ENCODE data around the gene MMP14.
A peak's percentile ranks its signal among the peaks of the same experiment; 100 is the strongest.
"Not testable (repeated sequence)": the region's sequence is repeated elsewhere in the genome, so short reads cannot be mapped to it uniquely, and the experiment has no call there.

The MMP14 gene

DNA sequence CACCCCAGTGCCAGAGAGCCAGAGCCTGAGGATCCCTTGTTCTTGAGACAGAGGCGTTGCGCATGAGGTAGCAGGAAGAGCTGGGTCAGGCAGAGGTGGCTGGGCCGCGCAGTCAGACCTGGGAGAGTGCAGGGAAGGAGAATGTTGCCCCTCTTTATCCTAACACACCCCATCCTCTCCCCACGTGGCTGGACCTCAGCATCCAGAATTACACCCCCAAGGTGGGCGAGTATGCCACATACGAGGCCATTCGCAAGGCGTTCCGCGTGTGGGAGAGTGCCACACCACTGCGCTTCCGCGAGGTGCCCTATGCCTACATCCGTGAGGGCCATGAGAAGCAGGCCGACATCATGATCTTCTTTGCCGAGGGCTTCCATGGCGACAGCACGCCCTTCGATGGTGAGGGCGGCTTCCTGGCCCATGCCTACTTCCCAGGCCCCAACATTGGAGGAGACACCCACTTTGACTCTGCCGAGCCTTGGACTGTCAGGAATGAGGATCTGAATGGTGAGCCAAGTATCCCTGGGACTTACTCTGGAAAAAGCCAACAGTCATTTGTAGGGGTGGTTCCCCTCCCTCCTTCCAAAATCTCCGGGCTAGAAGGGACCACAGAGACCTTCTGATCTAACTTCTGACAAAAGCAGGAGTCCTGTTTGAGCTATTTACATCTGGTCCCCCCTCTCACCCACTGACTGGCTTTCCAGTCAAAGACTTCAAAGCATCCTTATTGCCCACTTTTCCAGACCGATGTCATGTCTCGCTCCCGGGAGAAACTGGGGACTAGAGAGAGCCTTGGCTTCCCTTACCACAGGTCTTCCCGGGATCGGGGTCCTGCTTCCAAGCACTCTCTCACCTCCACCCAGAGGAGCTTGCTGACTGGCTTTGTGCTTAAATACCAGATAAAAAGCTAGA lies 6.1 kb downstream of the MMP14 start:
- no peak for DNase-seq

- no peak for DNase-seq
Observed at GRCh38 chr14:22843123-22843925, 6.9 kb downstream of the MMP14 start.

- DNase-seq, result no peak
Observed at GRCh38 chr14:22844221-22845102, 8.1 kb downstream of the MMP14 start.

- DNase-seq, result no peak
Observed at GRCh38 chr14:22845103-22845394, 8.7 kb downstream of the MMP14 start.

GRCh38 chr14:22845821-22846625 lies 9.6 kb downstream of the MMP14 start:
- DNase-seq, result no peak

DNA sequence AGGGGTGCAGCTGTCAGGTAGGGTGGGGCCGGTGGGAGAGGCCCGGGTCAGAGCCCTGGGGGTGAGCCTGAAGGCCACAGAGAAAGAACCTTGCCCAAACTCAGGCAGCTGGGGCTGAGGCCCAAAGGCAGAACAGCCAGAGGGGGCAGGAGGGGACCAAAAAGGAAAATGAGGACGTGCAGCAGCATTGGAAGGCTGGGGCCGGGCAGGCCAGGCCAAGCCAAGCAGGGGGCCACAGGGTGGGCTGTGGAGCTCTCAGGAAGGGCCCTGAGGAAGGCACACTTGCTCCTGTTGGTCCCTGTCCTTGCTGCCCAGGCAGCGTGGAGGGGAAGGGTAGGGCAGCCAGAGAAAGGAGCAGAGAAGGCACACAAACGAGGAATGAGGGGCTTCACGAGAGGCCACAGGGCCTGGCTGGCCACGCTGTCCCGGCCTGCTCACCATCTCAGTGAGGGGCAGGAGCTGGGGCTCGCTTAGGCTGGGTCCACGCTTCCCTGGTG lies 10.5 kb downstream of the MMP14 start:
- DNase-seq, result no peak

DNA sequence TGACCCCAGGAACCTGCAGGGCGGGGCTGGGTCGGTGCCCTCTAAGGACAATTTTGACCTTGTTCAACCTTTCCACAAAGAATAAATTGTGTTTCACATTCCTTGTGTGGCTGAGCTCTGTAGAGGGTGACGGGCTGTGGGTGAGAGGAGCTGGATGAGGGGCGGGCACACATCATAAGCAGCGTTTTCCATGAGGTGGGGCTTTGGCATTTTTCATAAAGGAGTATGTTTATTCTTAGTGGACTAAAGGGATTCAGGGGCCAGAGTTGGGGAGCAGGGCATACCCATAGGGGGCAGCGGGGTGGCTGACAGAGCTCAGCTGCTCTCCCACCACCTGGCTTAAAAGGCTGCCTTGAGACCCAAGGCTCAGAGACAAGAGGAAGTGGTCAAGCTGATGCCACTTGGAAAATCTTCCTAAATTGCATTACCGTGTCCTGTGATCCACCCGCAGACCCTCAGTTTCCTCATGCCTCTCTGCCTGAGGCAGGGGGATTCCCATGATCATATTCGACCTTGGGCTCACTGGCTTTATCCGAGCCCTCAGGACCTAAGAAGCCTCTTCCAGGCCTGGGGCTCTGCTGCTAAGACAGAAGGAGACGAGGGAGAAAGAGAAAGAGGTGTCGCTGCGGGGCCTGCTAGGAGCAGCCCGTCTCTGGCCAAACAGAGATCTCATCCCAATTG lies 11.4 kb downstream of the MMP14 start:
- no peak for DNase-seq

GRCh38 chr14:22848351-22849164 lies 12.2 kb downstream of the MMP14 start:
- no peak for DNase-seq

DNA sequence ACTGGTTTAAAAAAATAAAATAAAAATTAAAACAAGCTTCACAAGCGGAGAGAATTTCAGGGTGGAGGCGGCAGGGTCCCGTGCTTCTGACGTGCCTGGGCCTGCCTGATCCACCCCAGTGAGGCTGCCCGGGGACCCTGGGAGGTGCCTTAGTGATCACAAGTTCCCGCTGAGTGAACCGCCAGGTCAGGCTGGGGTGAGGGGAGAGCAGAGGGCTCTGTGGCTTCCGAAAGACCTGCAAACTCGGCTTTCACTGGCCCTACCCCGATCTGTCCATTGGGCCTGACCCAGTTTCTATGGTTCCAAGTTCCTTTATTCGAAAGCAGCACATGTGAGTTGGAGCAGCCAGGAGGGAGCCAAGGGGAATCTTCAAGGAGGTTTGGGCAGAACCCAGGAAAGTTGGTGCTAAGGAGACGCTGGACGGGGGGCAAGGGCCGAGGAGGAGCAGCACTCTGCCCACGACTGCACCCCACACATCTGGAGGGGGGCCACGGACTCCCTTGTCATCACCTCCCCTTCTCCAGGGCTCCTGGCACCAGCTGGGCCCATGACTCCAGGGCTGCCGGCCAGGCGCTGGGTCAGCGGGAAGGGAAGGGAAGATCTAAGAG lies 12.9 kb downstream of the MMP14 start:
- DNase-seq, result no peak

DNA sequence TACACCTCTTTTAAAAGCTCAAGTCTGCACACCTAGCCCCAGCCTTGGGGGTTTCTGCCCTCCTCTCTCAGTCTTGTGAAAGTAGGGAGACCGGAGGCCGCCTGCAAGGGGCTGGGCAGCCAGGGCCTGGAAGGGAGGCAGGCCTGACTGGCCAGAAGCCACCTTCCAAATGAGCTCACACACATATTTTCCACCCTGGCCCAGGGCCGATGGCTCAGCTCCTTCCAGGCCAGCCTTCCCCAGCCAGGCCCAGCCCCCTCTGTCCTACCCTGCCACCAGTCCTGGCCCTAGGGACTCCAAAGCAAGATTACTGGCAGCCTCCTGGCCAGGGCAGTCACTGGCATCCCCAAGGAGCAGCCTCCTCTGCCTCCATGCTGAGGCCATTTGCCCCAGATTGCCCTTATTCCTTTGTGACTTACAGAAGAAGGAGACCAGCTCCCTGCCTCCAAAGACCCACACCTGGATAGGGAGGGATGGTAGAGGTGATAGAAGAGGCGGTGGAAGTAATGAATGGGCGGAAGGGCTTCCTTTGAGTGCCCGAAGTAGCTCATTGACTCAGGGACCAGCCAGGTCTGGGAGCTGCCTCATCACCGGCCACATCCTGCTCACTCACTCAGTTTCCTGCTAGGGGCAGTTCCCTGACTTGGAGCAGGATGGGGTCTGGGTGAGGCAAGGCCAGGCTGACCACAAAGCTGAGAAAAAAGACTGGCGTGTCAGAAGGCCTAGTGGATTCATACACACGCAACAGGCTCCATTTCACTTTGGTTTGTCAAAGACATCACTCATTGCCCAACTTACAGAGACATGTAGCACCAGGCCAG lies 14.8 kb downstream of the MMP14 start:
- DNase-seq, result no peak

DNA sequence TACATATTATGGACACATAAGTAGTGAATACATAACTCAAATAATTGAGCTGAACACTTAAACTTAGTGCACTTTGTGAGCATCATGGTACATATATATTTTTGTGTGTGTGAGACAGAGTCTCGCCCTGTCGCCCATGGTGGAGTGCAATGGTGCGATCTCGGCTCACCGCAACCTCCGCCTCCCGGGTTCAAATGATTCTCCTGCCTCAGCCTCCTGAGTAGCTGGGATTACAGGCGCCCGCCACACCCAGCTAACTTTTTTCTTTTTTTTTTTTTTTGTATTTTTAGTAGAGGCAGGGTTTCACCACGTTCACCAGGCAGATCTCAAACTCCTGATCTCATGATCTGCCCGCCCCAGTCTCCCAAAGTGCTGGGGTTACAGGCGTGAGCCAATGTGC lies 15.8 kb downstream of the MMP14 start:
- DNase-seq, result not testable (repeated sequence)

DNA sequence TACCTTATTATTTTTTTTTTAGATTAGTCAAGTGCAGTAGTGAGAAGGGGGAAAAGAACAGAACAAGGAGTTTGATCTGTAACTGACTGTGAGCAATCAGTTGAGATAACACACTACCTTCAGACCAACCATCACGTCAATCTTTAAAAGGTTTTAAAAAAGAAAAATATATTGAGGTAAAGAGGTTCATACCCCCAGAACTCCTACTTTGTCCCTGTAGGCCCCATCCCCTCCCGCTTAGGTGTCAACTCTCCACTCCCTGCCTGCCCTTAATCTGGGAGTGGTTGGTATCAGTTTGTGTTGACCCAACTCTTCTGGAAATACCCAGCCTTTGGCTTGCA lies 16.2 kb downstream of the MMP14 start:
- no peak for DNase-seq

DNA sequence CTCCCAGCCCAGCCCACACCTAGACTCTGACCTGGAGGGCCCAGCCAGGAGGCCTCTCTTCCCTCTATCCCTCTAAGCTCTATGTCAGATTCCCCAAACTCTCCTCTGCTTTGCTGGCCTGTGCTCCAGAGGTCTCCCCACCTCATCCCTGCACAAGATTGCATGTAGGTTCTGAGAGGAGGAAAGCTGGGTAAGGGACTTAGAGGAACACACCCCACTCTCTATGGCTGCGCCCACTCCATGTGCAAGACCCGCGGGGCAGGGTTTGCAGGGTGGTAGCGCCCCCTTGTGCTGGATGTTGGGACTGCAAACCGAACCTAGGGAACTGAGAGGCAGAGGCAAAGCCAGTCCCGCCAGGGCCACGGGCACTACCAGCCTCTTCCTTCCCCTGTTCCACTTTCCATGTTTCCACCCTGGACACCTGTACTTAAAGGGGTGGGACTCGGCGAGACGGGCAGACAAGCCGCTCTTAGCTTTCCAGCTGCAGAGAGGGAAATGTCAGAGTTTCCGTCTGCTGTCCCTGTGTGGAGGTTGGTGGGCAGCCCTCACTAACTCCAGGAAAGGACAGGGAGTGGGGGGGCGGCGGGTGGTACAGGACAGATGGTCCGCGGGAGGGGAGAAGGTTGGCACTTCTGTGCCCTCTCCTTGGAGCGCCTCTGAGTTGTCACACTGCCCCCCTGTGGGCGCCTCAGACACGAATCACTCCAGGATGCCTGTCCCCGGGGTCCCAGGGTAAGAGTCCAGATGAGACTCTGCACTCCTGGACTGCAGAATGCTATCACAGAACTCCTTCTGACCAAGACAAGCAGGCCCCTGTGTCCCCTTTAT lies 16.8 kb downstream of the MMP14 start:
- peak; percentile 82 for DNase-seq

- DNase-seq, result not testable (repeated sequence)
Observed at GRCh38 chr14:22854296-22854695, 17.9 kb downstream of the MMP14 start.

GRCh38 chr14:22854963-22855724 lies 18.8 kb downstream of the MMP14 start:
- no peak for DNase-seq

DNA sequence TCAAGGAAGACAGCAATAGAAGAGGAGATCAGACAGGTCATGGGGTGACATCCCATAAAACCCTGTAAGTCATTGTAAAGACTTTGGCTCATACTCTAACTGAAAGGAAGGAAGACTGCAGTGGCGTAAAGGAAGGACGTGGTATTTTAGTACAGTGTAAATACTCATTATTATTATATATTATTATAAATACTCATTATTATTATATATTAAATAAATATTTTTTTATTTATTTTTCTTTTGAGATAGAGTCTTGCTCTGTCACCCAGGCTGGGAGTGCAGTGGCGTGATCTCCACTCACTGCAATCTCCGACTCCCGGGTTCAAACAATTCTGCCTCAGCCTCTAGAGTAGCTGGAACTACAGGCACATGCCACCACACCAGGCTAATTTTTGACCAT lies 20.0 kb downstream of the MMP14 start:
- DNase-seq, result no peak

- DNase-seq, result not testable (repeated sequence)
Observed at GRCh38 chr14:22860377-22860776, 24.0 kb downstream of the MMP14 start.

GRCh38 chr14:22861651-22862050 lies 25.3 kb downstream of the MMP14 start:
- no peak for DNase-seq
